ENCODE data around the gene PLRG1. TPM values are rescaled to one million over a fixed set of nuclear protein-coding genes. Genes with fewer than 3 reads are reported as not detected.
A peak's percentile ranks its signal among the peaks of the same experiment; 100 is the strongest.

PLRG1 gene
- total RNA-seq, 3 donors from 2014 or later = 122 to 135 (median 133) TPM

- Mint-ChIP-seq H3K36me3 (ENCODE audit: insufficient read depth) (no peaks in the 10 kb centered on the region), H3K9me3 (no peaks in the 10 kb centered on the region), H3K27me3 (ENCODE audit: low read depth) (peaks cover 16% of the 10 kb centered on the region), H3K4me1 (ENCODE audit: low read depth) (no peaks in the 10 kb centered on the region), H3K4me3 (no peak overlapping the region)
- DNase-seq (no peak), ATAC-seq (no peak)
Measured at GRCh38 chr4:154517591-154517990, 32.6 kb downstream of the PLRG1 start.

GRCh38 chr4:154516318-154517029 lies 33.7 kb downstream of the PLRG1 start:
- no peak overlapping the region for H3K4me3 Mint-ChIP-seq
- no peak for DNase-seq
- no peaks in the 10 kb centered on the region for H3K9me3 Mint-ChIP-seq
- H3K4me1 Mint-ChIP-seq (ENCODE audit: low read depth) = no peaks in the 10 kb centered on the region
- peaks cover 18% of the 10 kb centered on the region for H3K27me3 Mint-ChIP-seq (ENCODE audit: low read depth)
- H3K36me3 Mint-ChIP-seq (ENCODE audit: insufficient read depth) = no peaks in the 10 kb centered on the region
- ATAC-seq = no peak

GRCh38 chr4:154511981-154512380 lies 38.2 kb downstream of the PLRG1 start:
- no peak for DNase-seq
- H3K9me3 Mint-ChIP-seq = no peaks in the 10 kb centered on the region
- H3K4me1 Mint-ChIP-seq (ENCODE audit: low read depth) = no peaks in the 10 kb centered on the region
- no peaks in the 10 kb centered on the region for H3K36me3 Mint-ChIP-seq (ENCODE audit: insufficient read depth)
- no peak overlapping the region for H3K4me3 Mint-ChIP-seq
- peaks cover 18% of the 10 kb centered on the region for H3K27me3 Mint-ChIP-seq (ENCODE audit: low read depth)
- ATAC-seq = no peak

GRCh38 chr4:154511548-154511947 lies 38.7 kb downstream of the PLRG1 start:
- Mint-ChIP-seq H3K9me3 (no peaks in the 10 kb centered on the region), H3K4me1 (ENCODE audit: low read depth) (no peaks in the 10 kb centered on the region), H3K36me3 (ENCODE audit: insufficient read depth) (no peaks in the 10 kb centered on the region), H3K27me3 (ENCODE audit: low read depth) (peaks cover 18% of the 10 kb centered on the region), H3K4me3 (no peak overlapping the region)
- ATAC-seq (no peak), DNase-seq (no peak)

- Mint-ChIP-seq H3K36me3 (ENCODE audit: insufficient read depth) (no peaks in the 10 kb centered on the region), H3K9me3 (no peaks in the 10 kb centered on the region), H3K4me1 (ENCODE audit: low read depth) (no peaks in the 10 kb centered on the region), H3K4me3 (no peak overlapping the region), H3K27me3 (ENCODE audit: low read depth) (peaks cover 29% of the 10 kb centered on the region)
- no peak for DNase-seq
- no peak for ATAC-seq
Measured at GRCh38 chr4:154507156-154507555, 43.0 kb downstream of the PLRG1 start.

GRCh38 chr4:154506253-154506652 lies 43.9 kb downstream of the PLRG1 start:
- ATAC-seq (no peak), DNase-seq (no peak)
- Mint-ChIP-seq H3K9me3 (no peaks in the 10 kb centered on the region), H3K4me1 (ENCODE audit: low read depth) (no peaks in the 10 kb centered on the region), H3K36me3 (ENCODE audit: insufficient read depth) (no peaks in the 10 kb centered on the region), H3K4me3 (no peak overlapping the region), H3K27me3 (ENCODE audit: low read depth) (peaks cover 23% of the 10 kb centered on the region)

GRCh38 chr4:154503598-154503997 lies 46.6 kb downstream of the PLRG1 start:
- peaks cover 19% of the 10 kb centered on the region for H3K27me3 Mint-ChIP-seq (ENCODE audit: low read depth)

GRCh38 chr4:154502111-154502510 lies 48.1 kb downstream of the PLRG1 start:
- no peaks in the 10 kb centered on the region for H3K4me1 Mint-ChIP-seq (ENCODE audit: low read depth)
- no peak for ATAC-seq
- no peak for DNase-seq
- H3K27me3 Mint-ChIP-seq (ENCODE audit: low read depth) = peaks cover 20% of the 10 kb centered on the region
- no peaks in the 10 kb centered on the region for H3K9me3 Mint-ChIP-seq
- no peak overlapping the region for H3K4me3 Mint-ChIP-seq
- H3K36me3 Mint-ChIP-seq (ENCODE audit: insufficient read depth) = no peaks in the 10 kb centered on the region

More at GRCh38 chr4:154503598-154503997, 46.6 kb downstream of the PLRG1 start:
- Mint-ChIP-seq H3K9me3 (no peaks in the 10 kb centered on the region), H3K36me3 (ENCODE audit: insufficient read depth) (no peaks in the 10 kb centered on the region), H3K4me1 (ENCODE audit: low read depth) (no peaks in the 10 kb centered on the region), H3K4me3 (no peak overlapping the region)
- ATAC-seq = no peak
- no peak for DNase-seq

- DNase-seq (no peak), ATAC-seq (no peak)
- Mint-ChIP-seq H3K4me1 (ENCODE audit: low read depth) (no peaks in the 10 kb centered on the region), H3K9me3 (no peaks in the 10 kb centered on the region), H3K4me3 (no peak overlapping the region), H3K36me3 (ENCODE audit: insufficient read depth) (no peaks in the 10 kb centered on the region), H3K27me3 (ENCODE audit: low read depth) (peaks cover 30% of the 10 kb centered on the region)
Measured at GRCh38 chr4:154497889-154498288, 52.3 kb downstream of the PLRG1 start.

- Mint-ChIP-seq H3K36me3 (ENCODE audit: insufficient read depth) (no peaks in the 10 kb centered on the region), H3K27me3 (ENCODE audit: low read depth) (peaks cover 49% of the 10 kb centered on the region), H3K9me3 (no peaks in the 10 kb centered on the region), H3K4me1 (ENCODE audit: low read depth) (peaks cover 12% of the 10 kb centered on the region), H3K4me3 (no peak overlapping the region)
- DNase-seq = no peak
- no peak for ATAC-seq
Measured at GRCh38 chr4:154495867-154496266, 54.3 kb downstream of the PLRG1 start.

GRCh38 chr4:154492288-154492687 lies 57.9 kb downstream of the PLRG1 start:
- ATAC-seq (no peak), DNase-seq (no peak)
- Mint-ChIP-seq H3K36me3 (ENCODE audit: insufficient read depth) (no peaks in the 10 kb centered on the region), H3K4me1 (ENCODE audit: low read depth) (peaks cover 15% of the 10 kb centered on the region), H3K4me3 (no peak overlapping the region), H3K9me3 (no peaks in the 10 kb centered on the region), H3K27me3 (ENCODE audit: low read depth) (peaks cover 74% of the 10 kb centered on the region)

GRCh38 chr4:154491341-154492271 lies 58.6 kb downstream of the PLRG1 start, which contains the start of gene DCHS2:
DCHS2 (minus strand) TSS chr4:154491799; CDS start chr4:154491355, 444 bp downstream.
- peak within 1 kb of the TSS; percentile 45 for H3K4me3 Mint-ChIP-seq
- ATAC-seq = peak; percentile 33 to 52
- H3K9me3 Mint-ChIP-seq = no peaks in the 10 kb centered on the region
- H3K27me3 Mint-ChIP-seq (ENCODE audit: low read depth) = peaks cover 76% of the 10 kb centered on the region
- no peak for DNase-seq
- no peaks in the 10 kb centered on the region for H3K36me3 Mint-ChIP-seq (ENCODE audit: insufficient read depth)
- H3K4me1 Mint-ChIP-seq (ENCODE audit: low read depth) = peaks cover 15% of the 10 kb centered on the region

GRCh38 chr4:154490583-154491340 lies 59.4 kb downstream of the PLRG1 start:
- no peak for DNase-seq
- H3K27me3 Mint-ChIP-seq (ENCODE audit: low read depth) = peaks cover 73% of the 10 kb centered on the region
- peak; percentile 48 to 56 for ATAC-seq
- H3K9me3 Mint-ChIP-seq = no peaks in the 10 kb centered on the region
- H3K36me3 Mint-ChIP-seq (ENCODE audit: insufficient read depth) = no peaks in the 10 kb centered on the region
- H3K4me3 Mint-ChIP-seq = peak overlapping the region; percentile 44
- peaks cover 15% of the 10 kb centered on the region for H3K4me1 Mint-ChIP-seq (ENCODE audit: low read depth)

- DNase-seq = no peak
- peaks cover 15% of the 10 kb centered on the region for H3K4me1 Mint-ChIP-seq (ENCODE audit: low read depth)
- peak overlapping the region; percentile 6 for H3K4me3 Mint-ChIP-seq
Measured at GRCh38 chr4:154490234-154490582, 60.0 kb downstream of the PLRG1 start.

More at GRCh38 chr4:154490234-154490582, 60.0 kb downstream of the PLRG1 start:
- H3K27me3 Mint-ChIP-seq (ENCODE audit: low read depth) = peaks cover 69% of the 10 kb centered on the region
- H3K36me3 Mint-ChIP-seq (ENCODE audit: insufficient read depth) = no peaks in the 10 kb centered on the region
- peak in 1 of 2 donors; percentile 29 for ATAC-seq
- H3K9me3 Mint-ChIP-seq = no peaks in the 10 kb centered on the region
